ENCODE results near the gene PTTG1.

DNA sequence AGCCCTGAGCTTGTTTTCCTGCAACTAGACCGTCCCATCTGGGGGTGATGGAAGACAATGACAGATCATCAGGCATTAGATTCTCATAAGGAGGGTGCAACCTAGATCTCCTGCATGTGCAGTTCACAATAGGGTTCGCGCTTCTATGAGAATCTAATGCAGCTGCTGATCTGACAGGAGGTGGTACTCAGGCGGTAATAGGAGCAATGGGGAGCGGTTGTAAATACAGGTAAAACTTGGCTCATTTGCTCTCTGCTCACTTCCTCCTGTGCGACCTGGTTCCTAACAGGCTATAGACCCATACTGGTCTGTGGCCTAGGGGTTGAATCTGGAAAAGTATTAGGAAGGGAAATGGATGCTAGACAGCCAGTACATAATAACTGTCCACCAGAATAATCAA is 39.7 kb downstream of the PTTG1 start:
- TF ChIP-seq, protein P1, sequence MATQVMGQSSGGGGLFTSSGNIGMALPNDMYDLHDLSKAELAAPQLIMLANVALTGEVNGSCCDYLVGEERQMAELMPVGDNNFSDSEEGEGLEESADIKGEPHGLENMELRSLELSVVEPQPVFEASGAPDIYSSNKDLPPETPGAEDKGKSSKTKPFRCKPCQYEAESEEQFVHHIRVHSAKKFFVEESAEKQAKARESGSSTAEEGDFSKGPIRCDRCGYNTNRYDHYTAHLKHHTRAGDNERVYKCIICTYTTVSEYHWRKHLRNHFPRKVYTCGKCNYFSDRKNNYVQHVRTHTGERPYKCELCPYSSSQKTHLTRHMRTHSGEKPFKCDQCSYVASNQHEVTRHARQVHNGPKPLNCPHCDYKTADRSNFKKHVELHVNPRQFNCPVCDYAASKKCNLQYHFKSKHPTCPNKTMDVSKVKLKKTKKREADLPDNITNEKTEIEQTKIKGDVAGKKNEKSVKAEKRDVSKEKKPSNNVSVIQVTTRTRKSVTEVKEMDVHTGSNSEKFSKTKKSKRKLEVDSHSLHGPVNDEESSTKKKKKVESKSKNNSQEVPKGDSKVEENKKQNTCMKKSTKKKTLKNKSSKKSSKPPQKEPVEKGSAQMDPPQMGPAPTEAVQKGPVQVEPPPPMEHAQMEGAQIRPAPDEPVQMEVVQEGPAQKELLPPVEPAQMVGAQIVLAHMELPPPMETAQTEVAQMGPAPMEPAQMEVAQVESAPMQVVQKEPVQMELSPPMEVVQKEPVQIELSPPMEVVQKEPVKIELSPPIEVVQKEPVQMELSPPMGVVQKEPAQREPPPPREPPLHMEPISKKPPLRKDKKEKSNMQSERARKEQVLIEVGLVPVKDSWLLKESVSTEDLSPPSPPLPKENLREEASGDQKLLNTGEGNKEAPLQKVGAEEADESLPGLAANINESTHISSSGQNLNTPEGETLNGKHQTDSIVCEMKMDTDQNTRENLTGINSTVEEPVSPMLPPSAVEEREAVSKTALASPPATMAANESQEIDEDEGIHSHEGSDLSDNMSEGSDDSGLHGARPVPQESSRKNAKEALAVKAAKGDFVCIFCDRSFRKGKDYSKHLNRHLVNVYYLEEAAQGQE (IDR thresholded peaks at IDR 0.05; ENCODE audit: insufficient read depth in 1 of 2, low read depth in 2 of 2, low read length in 2 of 2) = no peak
- no peak for TF ChIP-seq SIN3A (IDR thresholded peaks at IDR 0.05; ENCODE audit: borderline replicate concordance, insufficient read depth, low read length)
- no peak for TF ChIP-seq POLR2AphosphoS5 (IDR thresholded peaks at IDR 0.05; ENCODE audit: low read depth, low read length)
- no peak for TF ChIP-seq TAF1 (IDR thresholded peaks at IDR 0.05; ENCODE audit: borderline replicate concordance, insufficient read depth, low read length)
- no peak for TF ChIP-seq FOXP2 (optimal IDR thresholded peaks at IDR 0.05; ENCODE audit: borderline replicate concordance, extremely low read depth, extremely low read length, insufficient read depth)

Measured in PFSK-1 (cell line).